ENCODE measurements around the gene ATOSB.

Gene ATOSB

DNA sequence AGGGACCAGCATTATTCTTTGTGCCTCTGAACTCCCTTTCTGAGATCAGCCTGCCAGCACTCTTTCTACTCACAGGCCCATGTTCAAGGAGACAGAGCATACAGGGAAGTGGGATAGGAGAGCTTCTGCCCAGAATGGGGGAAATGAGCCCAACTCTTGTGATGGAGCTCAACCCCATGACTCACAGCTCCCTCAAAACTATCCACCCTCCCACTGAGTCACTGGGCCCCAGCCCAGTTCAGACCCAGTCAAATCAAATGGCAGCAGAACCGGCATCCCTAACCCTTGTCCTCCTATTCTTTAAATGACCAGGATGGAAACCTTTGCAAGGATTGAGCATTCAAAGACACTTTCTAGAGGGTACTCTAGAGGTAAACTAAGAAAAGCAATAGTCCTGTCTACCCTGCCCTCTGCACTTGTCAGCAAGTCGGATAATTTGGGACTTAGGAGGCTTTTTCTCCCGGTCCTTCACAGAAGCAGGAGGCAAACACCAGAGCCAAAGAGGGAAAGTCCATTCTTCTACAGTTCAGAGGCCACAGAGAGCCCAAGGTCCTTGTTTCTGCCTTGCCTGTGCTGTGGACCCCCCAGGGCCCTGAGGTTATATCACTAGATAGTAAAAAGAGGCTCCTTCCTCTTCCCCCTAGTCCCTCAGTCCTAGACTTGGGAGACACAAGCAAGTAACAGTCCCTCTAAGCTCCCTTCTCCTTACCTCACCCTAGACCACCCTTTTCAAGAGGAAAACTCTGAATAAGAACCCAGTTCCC, 3.2 kb downstream of the ATOSB start:
- DNase-seq (ENCODE audit: low read depth), result peak; percentile 89

DNA sequence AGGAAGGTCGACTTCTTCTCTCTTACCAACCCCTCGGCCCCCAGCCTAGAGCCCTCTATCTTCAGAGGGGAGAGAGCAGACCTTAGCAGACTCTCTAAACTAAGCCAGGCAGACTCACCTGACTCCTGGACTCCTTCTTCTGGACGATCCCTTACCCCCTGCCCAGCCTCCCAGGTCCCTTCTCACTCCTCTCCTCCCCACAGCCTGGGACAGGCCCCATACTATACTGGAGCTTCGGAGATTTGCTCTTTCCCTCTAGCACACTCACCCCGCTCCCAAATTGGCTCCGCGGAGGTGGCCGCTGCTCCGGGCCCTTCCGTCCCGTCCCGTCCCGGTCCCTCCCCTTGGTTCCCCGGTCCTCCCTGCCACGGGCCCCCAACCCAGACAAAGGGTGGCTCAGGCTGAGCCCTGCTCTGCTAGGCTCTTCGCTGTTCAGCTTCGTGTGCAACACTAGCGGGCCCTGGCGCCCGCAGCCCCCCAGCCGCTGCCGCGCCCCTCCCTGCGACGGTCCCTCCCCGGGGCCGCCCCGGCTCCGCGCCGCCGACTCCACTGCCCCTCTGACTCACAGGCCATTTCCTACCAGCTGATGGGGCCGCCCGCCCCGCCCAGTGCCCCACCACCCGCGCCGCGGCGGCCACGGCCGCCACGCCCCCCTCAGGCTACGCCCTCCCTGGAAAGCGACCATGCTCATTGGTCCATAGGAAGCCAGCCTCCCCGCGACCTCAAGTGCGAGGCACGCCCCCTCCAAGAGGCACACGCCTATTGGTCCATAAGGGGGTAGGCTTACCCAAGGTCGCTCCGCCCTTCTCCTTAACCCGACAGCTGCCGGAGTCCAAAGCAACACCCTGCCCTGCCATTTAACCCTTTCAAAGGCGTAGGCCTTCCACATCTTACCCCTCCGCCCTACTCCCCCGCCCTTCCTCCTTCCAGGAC, 4.4 kb downstream of the ATOSB start:
- peak; percentile 100 for DNase-seq (ENCODE audit: low read depth)

DNA sequence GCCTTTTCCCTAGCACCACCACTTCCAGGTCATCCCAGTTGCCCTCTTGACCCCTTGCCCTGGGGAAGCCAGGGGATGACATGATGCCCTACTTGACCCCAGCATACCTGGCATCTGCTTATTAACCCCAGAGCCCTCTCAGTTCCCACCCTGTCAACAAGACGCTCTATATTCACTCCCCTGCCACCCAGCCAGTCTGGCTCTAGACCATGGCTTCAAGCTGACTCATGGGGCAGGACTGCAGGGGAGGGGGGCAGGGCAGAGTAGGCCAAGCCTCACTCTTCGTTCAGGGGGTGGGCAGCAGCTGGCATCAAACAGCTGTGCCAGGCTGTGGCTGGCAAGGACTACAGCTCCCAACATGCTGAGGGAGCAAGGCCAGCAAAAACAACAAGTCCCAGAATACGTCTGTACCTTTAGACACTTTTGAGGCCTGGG, 5.3 kb downstream of the ATOSB start:
- DNase-seq (ENCODE audit: low read depth), result peak; percentile 73

DNA sequence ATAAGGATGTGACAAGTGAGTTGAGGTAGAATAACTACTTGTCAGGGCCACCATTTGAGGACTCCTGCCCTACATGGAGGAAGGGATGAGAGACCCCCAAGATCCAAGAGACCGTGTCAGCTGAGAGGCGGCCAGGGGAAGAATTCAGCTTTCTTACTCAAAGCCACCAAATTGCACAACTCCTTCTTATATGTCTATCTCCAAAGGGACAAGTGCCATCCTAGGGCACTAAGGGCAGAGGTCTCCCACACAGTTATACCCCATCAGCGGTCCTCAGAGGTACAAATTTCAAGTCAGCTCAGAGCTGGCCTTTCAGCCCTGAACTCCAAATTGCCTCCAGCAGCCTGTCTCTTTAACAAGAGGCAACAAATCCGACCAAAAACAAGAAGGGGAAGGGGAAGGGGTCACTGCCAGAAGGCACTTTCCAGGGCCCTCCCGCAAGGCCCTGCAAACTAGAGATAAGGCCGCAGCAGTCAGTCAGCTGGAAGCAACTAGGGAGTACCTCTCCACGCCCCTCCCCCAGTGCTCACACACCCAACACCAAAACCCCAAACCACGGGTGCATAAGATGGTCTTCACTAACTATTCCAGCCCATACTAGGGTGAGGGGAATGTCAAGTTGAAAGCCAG, 6.6 kb downstream of the ATOSB start:
- no peak for DNase-seq (ENCODE audit: low read depth)

DNA sequence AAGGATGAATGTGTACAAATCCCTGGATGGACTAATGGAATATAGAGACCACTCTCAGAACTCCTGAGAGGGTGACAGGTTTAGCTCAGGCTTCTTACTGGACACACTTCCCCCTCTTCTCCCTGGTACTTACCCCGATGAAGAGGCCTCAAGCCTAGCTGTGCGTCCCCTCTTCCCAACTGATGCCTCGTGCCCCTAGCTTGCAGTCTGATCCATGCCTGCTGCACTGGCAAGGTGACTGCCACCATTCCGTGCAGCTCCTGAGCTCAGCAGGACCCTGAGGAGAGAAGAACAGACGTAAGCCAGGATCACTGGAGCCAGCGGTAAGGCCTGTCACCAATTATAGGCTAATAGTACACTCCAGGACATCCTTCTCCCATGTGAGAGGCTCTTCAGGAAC, 7.2 kb downstream of the ATOSB start:
- no peak for DNase-seq (ENCODE audit: low read depth)

DNA sequence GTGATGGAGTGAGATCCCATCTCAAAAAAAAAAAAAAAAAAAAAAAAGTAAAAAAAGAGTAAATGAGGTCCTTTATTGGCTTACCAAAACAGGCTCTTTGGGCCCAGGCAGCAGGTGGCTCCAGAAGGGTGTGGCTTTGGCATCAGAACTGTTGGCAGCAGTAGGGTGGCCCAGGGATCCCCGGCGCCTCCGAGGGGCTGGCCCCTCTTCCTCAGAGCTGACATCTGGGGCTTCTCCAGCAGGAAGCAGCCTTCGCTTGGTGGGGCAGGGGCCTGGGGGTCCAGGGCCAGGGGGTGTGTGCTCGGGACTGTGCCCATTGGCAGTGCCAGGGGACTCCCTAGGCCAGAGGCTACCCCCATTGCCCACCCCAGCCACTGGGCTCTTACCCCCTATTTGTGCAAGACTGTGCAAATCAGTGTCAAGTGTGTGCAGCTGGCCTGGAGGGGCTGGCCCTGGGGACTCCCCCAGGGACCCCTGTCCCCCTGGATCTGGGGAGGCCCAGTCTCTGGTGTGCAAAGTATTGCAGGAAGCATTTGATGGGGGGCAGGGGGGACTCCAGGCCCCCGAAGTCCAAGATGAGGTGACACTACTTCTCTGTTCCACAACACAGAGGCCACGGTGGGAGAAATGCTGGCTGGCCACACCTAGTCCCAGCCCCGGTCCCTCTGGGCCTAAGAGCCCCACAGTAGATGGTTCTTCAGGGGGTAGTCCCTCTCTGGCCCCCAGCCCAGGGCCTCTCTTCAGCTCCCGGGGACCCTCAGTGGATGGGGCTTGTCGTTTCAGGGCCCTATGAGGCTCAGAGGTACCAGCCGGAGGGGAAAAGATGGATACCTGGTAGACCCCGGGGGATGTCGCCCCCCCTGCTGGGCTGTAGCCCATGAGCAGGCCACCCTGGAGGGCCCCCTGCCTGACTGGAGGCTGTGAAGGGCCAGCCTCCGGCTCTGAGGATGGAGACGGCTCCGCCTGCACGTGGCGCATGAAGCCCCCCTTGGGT, 8.1 kb downstream of the ATOSB start:
- no peak for DNase-seq (ENCODE audit: low read depth)

DNA sequence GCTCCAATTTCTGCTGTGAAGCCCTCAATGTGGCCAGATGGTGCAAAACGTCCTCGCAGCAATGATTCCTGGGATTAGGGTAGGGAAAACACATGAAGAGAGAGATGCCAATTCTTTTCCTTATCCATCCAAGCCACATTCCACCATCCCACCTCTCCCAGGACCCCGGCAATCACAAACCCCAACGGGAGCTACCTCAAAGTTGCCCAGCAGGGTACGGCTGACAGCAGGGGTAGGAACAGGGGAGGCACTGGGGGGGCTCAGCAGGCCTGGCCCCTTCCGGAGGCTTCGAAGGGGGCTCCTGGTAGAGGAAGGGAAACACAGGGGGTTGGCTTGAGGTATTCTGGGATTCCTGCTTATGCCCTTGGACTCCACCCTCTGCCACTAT, 9.3 kb downstream of the ATOSB start:
- DNase-seq (ENCODE audit: low read depth), result no peak

DNA sequence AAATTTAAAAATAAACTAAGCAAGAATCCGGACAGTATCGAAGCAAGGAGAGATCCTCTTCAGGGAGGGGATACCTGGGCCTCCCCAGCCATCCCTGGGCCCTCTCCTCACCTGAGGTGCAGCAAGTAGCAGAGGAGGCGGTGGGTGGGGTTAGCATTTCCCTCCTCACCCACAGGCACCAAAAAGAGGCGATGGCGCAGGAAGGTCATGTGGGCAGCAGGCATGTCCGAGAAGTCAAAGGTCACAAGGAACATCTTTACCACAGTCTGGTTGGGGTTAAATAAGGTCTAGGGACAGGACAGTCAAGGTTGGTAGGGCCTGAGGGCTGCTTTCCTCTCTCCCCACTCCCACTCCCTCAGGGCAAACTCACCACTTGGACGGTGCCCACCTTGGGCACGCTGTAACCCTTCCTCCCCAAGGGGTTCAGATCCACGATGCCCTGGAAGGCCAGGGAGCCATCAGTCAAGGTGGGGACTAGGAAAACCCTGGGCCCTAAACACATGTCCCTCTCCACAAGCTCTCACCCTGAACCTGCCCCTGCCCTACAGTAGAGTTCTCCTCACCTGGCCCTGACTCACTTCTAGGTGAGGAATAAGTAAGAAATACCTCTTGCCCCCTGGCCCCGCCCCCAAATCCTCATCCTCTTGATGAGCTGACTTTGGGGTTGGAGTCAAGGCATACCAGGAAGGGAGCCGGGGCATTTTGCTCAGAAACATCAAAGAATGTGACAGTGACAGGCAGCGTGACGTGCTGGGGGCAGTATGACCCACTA, 9.9 kb downstream of the ATOSB start:
- DNase-seq (ENCODE audit: low read depth), result no peak

DNA sequence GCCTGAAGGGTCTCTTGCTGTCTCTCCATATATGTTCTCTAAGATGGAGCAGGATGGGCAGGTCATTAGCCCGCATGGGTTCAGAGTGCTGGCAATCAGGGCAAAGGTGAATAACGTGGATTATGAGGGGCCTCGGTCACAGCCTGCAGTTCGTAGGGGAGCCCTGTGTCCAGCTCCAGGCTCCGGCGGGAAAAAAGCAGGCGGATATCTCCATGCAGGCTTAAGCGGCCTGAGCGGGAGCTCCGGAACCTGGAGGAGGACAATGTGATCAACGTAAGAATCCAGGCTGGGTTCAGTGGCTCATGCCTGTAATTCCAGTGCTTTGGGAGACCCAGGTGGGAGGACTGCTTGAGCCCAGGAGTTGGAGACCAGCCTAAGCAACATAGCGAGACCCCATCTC, 10.5 kb downstream of the ATOSB start:
- DNase-seq (ENCODE audit: low read depth), result no peak

DNA sequence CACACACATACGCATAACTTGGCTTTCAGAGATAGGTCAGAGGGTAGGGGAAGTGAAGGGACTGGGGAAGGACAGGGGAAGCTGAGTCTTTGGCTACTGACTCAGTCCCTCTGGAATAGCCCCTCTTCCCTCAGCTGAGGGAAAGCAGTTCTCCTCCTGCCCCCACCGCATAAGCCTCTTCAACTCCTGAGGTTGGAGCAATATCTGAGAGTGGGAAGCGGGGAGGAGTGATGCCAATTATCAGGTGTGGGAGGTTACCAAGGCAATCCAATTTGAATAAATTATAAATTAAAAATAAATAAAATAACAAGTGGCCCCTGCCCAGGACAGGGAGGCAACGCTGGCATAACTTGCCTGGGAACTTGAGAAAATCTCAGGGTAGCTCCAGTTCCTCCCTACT, 11.1 kb downstream of the ATOSB start:
- DNase-seq (ENCODE audit: low read depth), result no peak

DNA sequence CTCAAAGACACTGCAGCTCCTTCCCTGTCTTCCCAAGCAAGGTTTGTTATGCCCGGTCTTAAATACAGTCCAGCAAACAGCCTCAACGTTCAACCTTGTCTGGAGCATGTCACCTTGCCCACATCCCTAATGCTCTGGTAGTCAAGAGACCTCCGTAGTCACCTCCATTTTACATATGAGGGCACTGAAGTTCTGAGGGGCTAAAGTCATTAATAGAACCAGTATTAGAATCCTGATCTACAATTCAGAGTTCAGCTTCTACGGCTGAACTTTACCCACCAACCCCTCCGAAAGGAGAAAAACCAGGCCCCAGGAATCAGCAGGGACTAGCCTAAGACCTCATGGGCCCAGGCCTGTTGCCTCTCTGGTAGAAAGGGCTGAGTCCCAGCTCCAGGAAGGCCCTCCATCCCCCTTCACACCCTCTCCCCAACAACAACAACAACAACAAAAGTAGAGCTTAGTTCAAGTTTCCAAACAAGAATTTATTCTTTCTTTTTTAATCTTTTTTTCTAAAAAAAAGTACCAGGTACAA, 11.9 kb downstream of the ATOSB start:
- DNase-seq (ENCODE audit: low read depth), result no peak

DNA sequence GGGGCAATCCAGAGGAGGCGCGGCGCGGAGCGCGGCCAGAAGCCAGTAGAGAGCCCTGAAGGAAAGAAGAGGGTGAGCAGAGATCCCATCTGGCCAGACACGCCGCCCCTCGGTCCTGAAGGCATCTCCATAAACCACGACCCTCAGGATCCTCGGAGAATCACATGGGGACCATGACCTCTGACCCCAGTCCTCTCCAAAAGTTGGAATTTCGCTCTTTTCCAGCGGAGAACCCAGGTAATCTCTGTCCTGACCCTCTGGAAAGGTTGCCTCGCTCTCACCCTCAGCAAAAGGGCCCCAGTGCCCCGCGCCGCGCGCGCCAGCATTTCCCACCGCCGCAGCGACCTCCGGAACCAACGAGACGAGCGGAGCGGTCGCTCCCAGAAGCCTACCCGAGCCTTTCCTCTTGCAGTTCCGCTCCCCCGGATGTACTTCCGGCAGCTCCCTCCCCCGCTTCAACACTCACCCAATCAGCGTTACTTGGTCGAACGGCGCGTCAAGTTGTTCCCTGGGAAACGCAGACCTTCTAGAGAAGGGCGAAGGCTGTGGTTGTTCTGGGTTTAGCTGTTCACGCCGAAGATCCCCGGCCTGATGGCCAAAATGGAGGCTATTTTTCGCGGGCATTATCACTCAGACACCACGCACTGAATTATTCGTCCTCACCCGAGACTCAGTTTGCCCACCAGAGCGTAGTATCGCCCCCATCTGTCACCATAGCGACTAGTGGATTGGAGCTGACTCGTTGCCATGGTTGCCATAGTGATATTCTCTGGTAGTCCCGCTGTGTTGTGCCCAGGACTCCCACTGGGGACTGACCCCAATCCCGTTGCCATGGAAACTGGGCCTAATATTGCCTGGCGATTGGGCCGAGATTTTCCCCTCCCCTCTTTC, 12.6 kb downstream of the ATOSB start, which contains the start of gene STOML2:
STOML2 (minus strand) TSS at position 363 of the 891 bp plus-strand sequence; CDS start at position 326, 37 bp downstream.
- peak; percentile 98 for DNase-seq (ENCODE audit: low read depth)

DNA sequence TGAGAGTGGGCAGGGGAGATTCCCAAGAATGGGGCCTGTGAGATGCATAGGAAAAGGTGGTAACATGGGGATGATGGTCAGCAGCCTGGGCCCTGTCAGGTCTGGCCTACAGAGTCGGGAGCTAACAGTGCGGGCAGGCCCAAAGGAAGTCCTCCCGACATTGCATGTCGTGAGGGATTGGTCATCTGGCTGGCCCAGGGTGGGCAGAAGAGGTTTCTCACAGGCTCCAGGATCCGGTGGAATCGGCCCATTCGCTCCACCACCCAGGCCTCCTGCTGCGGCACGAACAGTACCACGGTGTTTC, 13.2 kb downstream of the ATOSB start:
- DNase-seq (ENCODE audit: low read depth), result peak; percentile 51

DNA sequence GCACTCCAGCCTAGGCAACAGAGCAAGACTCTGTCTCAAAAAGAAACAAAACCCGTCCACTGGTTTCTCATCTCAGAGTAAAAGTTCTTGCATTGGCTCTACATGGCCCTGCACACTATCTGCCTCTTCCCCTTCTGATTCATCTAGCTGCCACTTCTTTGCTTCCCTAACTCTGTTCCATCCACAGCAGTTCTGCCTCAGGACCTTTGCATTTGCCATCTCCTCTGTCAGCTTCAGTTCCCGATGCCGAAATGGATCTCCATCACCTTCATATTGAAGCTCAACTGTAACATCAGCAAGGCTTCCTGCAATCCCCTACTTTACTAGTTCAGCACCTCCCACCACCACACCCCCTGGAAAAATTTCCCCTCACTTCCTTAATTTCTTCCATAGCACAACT, 18.1 kb downstream of the ATOSB start:
- no peak for DNase-seq (ENCODE audit: low read depth)

DNA sequence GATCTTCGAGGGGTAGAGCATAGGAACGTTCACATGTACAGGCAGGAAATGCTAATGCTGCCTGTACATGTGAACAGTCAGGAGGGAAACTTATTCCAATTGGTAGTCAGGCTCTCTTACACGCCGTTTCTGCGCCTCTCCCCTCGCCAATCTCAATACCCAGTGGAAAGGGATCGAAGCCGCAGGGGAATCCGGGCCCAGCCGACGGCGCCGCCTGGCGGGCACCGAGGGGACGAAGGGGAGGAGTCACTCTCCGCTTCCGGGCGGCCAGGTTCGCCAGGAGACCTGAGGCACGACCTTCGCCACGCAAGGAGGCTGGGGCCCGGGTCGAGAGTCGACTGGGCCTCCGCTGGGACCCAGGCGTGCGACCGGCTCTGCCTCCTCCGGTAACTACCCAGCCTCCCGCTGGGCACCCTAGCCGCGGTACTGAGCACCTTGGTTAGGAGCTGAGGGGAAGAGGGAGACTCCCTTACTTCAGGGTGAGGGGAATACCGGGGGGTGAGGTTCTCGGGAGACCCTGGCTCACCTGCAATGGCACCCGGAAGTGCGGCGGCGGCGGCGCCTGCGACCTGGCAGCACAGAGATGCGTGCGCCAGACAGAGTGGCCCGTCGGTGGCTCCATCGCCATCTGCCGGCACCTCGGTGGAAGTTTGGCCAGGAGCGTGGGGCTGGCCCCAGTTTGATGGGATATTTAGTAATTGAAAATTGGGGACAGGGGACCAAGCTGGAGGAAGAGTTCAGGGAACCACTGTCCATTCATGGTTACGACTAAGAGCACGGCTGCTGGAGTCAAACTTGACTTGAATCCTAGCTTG, 19.4 kb downstream of the ATOSB start, which contains the start of gene PIGO:
PIGO (minus strand) TSS at position 557 of the 815 bp plus-strand sequence. CDS start 1,026 bp downstream, outside the sequence.
- DNase-seq (ENCODE audit: low read depth), result peak; percentile 86

DNA sequence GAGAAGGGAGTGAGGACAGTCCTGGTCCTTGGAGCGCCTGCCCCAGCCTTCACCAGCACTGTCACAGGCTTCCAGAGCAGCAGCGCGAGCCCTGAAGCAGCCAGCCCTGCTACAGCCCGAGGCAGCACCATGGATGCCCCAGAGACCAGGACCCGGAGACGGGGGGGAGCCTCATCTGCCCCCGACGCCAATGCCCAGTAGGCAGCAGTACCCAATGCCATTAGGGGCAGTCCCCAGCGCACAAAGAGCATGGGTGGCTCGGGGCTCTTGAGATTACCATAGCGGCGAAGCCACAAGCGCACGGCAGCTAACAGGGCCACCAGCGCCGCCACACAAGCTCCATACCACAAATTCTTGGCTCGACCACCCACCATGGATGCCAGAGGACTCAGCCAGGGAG, 24.1 kb downstream of the ATOSB start:
- DNase-seq (ENCODE audit: low read depth), result no peak

DNA sequence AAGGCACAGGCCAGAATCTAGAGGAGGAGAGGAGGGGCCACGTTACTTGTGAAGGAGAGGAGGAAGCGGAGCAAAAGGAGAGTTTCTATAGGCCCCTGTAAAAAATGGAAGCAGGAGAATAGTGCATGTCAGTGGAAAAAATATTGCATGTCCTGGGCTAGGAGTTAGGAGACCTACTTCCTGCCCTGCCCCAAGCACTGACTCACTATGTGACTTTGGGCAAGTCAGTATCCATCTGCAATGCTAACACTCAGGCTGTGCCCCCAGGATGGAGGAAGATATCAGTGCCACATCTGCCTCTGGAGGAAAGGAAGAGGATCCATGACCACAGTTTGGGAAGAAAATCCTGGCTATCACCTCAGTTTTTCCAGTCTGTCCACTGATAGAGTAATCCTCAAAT, 26.2 kb downstream of the ATOSB start:
- DNase-seq (ENCODE audit: low read depth), result no peak

DNA sequence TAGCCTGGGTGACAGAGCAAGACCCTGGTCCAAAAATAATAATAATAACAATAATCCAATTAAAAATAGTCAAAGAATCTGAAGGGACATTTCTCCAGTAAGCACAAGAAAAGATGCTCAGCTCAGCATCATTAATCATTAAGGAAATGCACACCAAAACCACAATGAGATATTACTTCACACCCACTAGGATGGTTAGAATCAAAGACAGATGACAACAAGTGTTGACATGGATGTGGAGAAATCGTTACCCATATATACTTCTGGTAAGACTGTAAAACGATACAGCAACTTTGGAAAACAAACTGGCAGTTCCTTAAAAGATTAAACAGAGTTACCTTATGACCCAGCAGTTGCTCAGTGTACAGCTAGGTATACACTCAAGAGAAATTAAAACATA, 30.6 kb downstream of the ATOSB start:
- no peak for DNase-seq (ENCODE audit: low read depth)
